IMR-90 (cell line): ENCODE measurements around the gene ATG7. TPM values are rescaled to one million over a fixed set of nuclear protein-coding genes. Genes with fewer than 3 reads are reported as not detected.

Source experiments
- ATAC-seq: fragments of 200-7000 bp; cut with Tn5 transposase; 2 replicates; pipeline ENCODE4 v1.9.1; 2020; ENCODE audit warnings: low read depth, mild to moderate bottlenecking, moderate library complexity
- BruUV-seq: library from RNA; stranded (reverse); fragments of 400-500 nt; replicated peaks from 2 replicates; lab custom pipeline; 2021; lab: Mats Ljungman, UMichigan
- CTCF ChIA-PET: fragments of 300-600 bp; formaldehyde crosslinking; extraction: SDS; loops from one replicate; lab custom pipeline; 2021; ENCODE audit warnings: antibody characterized with exemption; lab: Yijun Ruan, JAX
- POLR2A ChIA-PET: fragments of 300-600 bp; sonication (Branson Sonifier 250); formaldehyde crosslinking; loops from one replicate; lab custom pipeline; 2022; ENCODE audit warnings: antibody characterized with exemption; ENCODE audit not compliant: unreplicated experiment; lab: Charles Lee
- DNase-seq: peaks from one replicate; pipeline ENCODE4 v3.0.0; 2013
- H2AFZ ChIP-seq: replicated peaks from 2 replicates; pipeline ENCODE3; 2013; ENCODE audit warnings: low read length, mild to moderate bottlenecking; ENCODE audit not compliant: poor library complexity
- H2AK5ac ChIP-seq: 2 replicates; pipeline ENCODE4 v1.6.1; 2013; ENCODE audit warnings: low read depth, low read length, inconsistent platforms
- H2AK9ac ChIP-seq: replicated peaks from 2 replicates; pipeline ENCODE3; 2013; ENCODE audit warnings: mild to moderate bottlenecking, low read depth, low read length, moderate library complexity; ENCODE audit not compliant: poor library complexity
- H2BK120ac ChIP-seq: 2 replicates; pipeline ENCODE4 v1.6.1; 2013; ENCODE audit warnings: low read depth, low read length, inconsistent platforms
- H2BK15ac ChIP-seq: 3 replicates; pipeline ENCODE4 v1.6.1; 2013; ENCODE audit warnings: low read depth, low read length, inconsistent platforms
- H2BK20ac ChIP-seq: 2 replicates; pipeline ENCODE4 v1.6.1; 2013; ENCODE audit warnings: low read depth, mild to moderate bottlenecking, inconsistent platforms, low read length, moderate library complexity
- H2BK5ac ChIP-seq: 2 replicates; pipeline ENCODE4 v1.6.1; 2013; ENCODE audit warnings: mild to moderate bottlenecking, low read depth, low read length, inconsistent platforms; ENCODE audit not compliant: poor library complexity, severe bottlenecking
- H3K14ac ChIP-seq: replicated peaks from 2 replicates; pipeline ENCODE4 v1.6.1; 2013; ENCODE audit warnings: low read depth, low read length, inconsistent platforms
- H3K18ac ChIP-seq: 2 replicates; pipeline ENCODE4 v1.6.1; 2013; ENCODE audit warnings: low read depth, low read length, control low read depth
- H3K23ac ChIP-seq: 2 replicates; pipeline ENCODE4 v1.6.1; 2013; ENCODE audit warnings: low read depth, low read length, inconsistent platforms
- H3K27ac ChIP-seq: 2 replicates; pipeline ENCODE4 v1.5.1; 2013; ENCODE audit warnings: mild to moderate bottlenecking, control low read depth, low read length; ENCODE audit not compliant: insufficient read depth
- H3K27me3 ChIP-seq: 2 replicates; pipeline ENCODE4 v1.6.1; 2013; ENCODE audit warnings: low read length; ENCODE audit not compliant: control insufficient read depth, insufficient read depth
- H3K36me3 ChIP-seq: 2 replicates; pipeline ENCODE4 v1.6.1; 2013; ENCODE audit warnings: low read length, mixed read lengths; ENCODE audit not compliant: control insufficient read depth, insufficient read depth
- H3K4ac ChIP-seq: 2 replicates; pipeline ENCODE4 v1.6.1; 2013; ENCODE audit warnings: low read depth, low read length, inconsistent platforms
- H3K4me1 ChIP-seq: 2 replicates; pipeline ENCODE4 v1.6.1; 2013; ENCODE audit warnings: low read length, mixed read lengths; ENCODE audit not compliant: control insufficient read depth, insufficient read depth
- H3K4me2 ChIP-seq: 2 replicates; pipeline ENCODE4 v1.6.1; 2013; ENCODE audit warnings: low read depth, mild to moderate bottlenecking, control low read depth, low read length, moderate library complexity
- H3K4me3 ChIP-seq: 2 replicates; pipeline ENCODE4 v1.5.1; 2013; ENCODE audit warnings: low read depth, mild to moderate bottlenecking, control low read depth, low read length, moderate library complexity; ENCODE audit not compliant: insufficient read depth
- H3K56ac ChIP-seq: 2 replicates; pipeline ENCODE4 v1.6.1; 2013; ENCODE audit warnings: low read length, inconsistent platforms; ENCODE audit not compliant: insufficient read depth; ENCODE audit errors: extremely low read depth
- H3K79me1 ChIP-seq, 2 experiments: 2 replicates each; pipeline ENCODE4 v1.6.1; 2013; ENCODE audit warnings: low read length in 2 of 2, inconsistent platforms in 1 of 2, low read depth in 1 of 2
- H3K9ac ChIP-seq: 2 replicates; pipeline ENCODE4 v1.6.1; 2013; ENCODE audit warnings: low read depth, low read length, control low read depth
- H3K9me1 ChIP-seq: 2 replicates; pipeline ENCODE4 v1.6.1; 2013; ENCODE audit warnings: low read length, inconsistent platforms; ENCODE audit not compliant: insufficient read depth
- H3K9me3 ChIP-seq: 2 replicates; pipeline ENCODE4 v1.6.1; 2013; ENCODE audit warnings: low read length; ENCODE audit not compliant: control insufficient read depth, insufficient read depth
- H4K20me1 ChIP-seq: 2 replicates; pipeline ENCODE4 v1.6.1; 2013; ENCODE audit warnings: low read length, inconsistent platforms; ENCODE audit not compliant: insufficient read depth
- H4K5ac ChIP-seq: 2 replicates; pipeline ENCODE4 v1.6.1; 2013; ENCODE audit warnings: mild to moderate bottlenecking, low read depth, low read length, control low read depth
- H4K8ac ChIP-seq, 2 experiments: 2 replicates each; pipeline ENCODE4 v1.6.1; 2013; ENCODE audit warnings: low read depth in 2 of 2, low read length in 2 of 2, control low read depth in 1 of 2, inconsistent platforms in 1 of 2
- H4K91ac ChIP-seq: 2 replicates; pipeline ENCODE4 v1.6.1; 2013; ENCODE audit warnings: low read depth, low read length, inconsistent platforms; ENCODE audit not compliant: insufficient read depth
- CEBPB ChIP-seq: IDR thresholded peaks from 2 replicates; pipeline ENCODE4 v1.6.1; 2012; ENCODE audit warnings: low read depth, low read length, improper control_type of control experiment
- MXI1 ChIP-seq: IDR thresholded peaks from 2 replicates; pipeline ENCODE4 v1.6.1; 2012; ENCODE audit warnings: low read depth, mild to moderate bottlenecking, low read length, moderate library complexity, borderline replicate concordance
- RAD21 ChIP-seq: IDR thresholded peaks from 2 replicates; pipeline ENCODE4 v1.6.1; 2012; ENCODE audit warnings: low read length, improper control_type of control experiment
- WGBS, 2 experiments: methylation state at CpG; one replicate each; pipeline versions ENCODE4 v1.1.5 to v1.1.7; 2013; ENCODE audit warnings: missing lambda C conversion rate in 2 of 2; ENCODE audit not compliant: insufficient read length in 1 of 2; ENCODE audit errors: extremely low coverage in 2 of 2; 5-methylcytosine and 5-hydroxymethylcytosine counted together
- dilution Hi-C: fragments of 300-500 bp; cut with HindIII; formaldehyde crosslinking; loops from one replicate; pipeline ENCODE4 v1.14.3; 2018; ENCODE audit warnings: low sequenced_read_pairs; ENCODE audit not compliant: unreplicated experiment
- in situ Hi-C: fragments of 300-500 bp; cut with MboI; formaldehyde crosslinking; loops from 3 replicates; pipeline ENCODE4 v1.14.3; 2019; ENCODE audit warnings: low sequenced_read_pairs, inconsistent platforms, mixed read lengths
- intact Hi-C: fragments of 100-400 bp; cut with micrococcal nuclease; formaldehyde crosslinking; loops from 2 replicates; pipeline ENCODE4 v1.10.0; 2022
- polyA plus RNA-seq, 3 experiments: library from polyadenylated mRNA; depleted of rRNA; stranded (reverse); fragments of >200 nt; gene quantifications; 2 replicates each; pipeline ENCODE4 v1.2.3, GENCODE V29; 2012; ENCODE audit warnings: low replicate concordance in 1 of 3
- total RNA-seq: library from RNA; depleted of rRNA; stranded (reverse); fragments of >200 nt; gene quantifications from 2 replicates; pipeline ENCODE4 v1.2.3, GENCODE V29; 2012

ATG7 gene
- total and polyA plus RNA-seq, 2 of the 4 experiments (the other 2 are of a cell fraction): 15.6 to 51.4 TPM

DNA sequence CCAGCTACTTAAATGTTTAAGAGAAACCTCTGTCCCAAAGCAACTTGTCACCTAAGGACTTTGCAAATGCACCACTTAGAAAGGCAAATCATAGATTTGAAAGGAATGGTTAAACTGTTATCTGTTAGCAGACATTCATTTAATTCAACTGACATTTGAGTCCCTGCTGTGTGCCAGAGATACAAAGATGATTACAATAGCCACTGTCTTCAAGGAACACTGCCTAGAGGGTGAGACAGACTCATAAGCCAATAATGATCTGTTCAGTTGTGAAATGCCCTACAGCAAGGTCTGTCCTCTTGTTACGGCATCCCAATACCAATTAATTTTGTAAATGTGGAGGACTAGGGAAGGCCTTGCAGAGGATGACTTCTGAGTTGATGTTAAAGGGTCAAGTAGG lies 113.1 kb downstream of the ATG7 start:
- H4K5ac ChIP-seq: no peak overlapping the region
- no peak overlapping the region for H2BK15ac ChIP-seq
- DNase-seq: peak; percentile 24
- POLR2A ChIA-PET: no interaction called here
- no peak overlapping the region for H2AFZ ChIP-seq
- CTCF ChIA-PET: no interaction called here
- TF ChIP-seq CEBPB (peak; percentile 18; the same call in 1 of the 2 replicates), MXI1 (no peak), RAD21 (no peak)
- H3K4me1 ChIP-seq: peaks cover 6% of the 10 kb centered on the region
- no peak overlapping the region for H4K8ac ChIP-seq
- H3K27me3 ChIP-seq: no peaks in the 10 kb centered on the region
- no peak overlapping the region for H4K91ac ChIP-seq
- no peak overlapping the region for H2BK120ac ChIP-seq
- no peak overlapping the region for H2AK5ac ChIP-seq
- no peak overlapping the region for H3K9ac ChIP-seq
- H3K56ac ChIP-seq: no peak overlapping the region
- no peak overlapping the region for H3K4me2 ChIP-seq
- no peaks in the 10 kb centered on the region for H3K36me3 ChIP-seq
- no peak overlapping the region for H3K14ac ChIP-seq
- in situ Hi-C loops: loop anchor here (10.0 kb wide), 1 partner anchor 419 kb away; no protein-coding TSS in a partner anchor
- no peaks in the 10 kb centered on the region for H3K9me1 ChIP-seq
- no peaks in the 10 kb centered on the region for H4K20me1 ChIP-seq
- dilution Hi-C loops: no loop called here
- no peak overlapping the region for H3K18ac ChIP-seq
- no peak overlapping the region for H2BK5ac ChIP-seq
- intact Hi-C loops: no loop called here
- ATAC-seq: no peak
- peaks cover 6 to 10% of the 10 kb centered on the region in 2 experiments; a peak in 3 of 4 replicates for H3K79me1 ChIP-seq
- no CpG with 5 or more reads among the region's 1 CpG for WGBS, 2 experiments
- no peaks in the 10 kb centered on the region for H3K9me3 ChIP-seq
- H2AK9ac ChIP-seq: no peak overlapping the region
- H3K4ac ChIP-seq: no peak overlapping the region
- no peak overlapping the region for H3K4me3 ChIP-seq
- H2BK20ac ChIP-seq: no peak overlapping the region
- H3K23ac ChIP-seq: 0 out of 2 replicates have a peak overlapping the region, but pooled peaks have one; percentile 12
- BruUV-seq: no TSS peak
- no peak overlapping the region for H3K27ac ChIP-seq
